Motor neuron (in vitro differentiated cells): ENCODE data around the gene PNCK. TPM values are rescaled to one million over a fixed set of nuclear protein-coding genes. Genes with fewer than 3 reads are reported as not detected.
"Not testable (repeated sequence)": the region's sequence is repeated elsewhere in the genome, so short reads cannot be mapped to it uniquely, and the experiment has no call there.

Source experiments
- ATAC-seq, 8 experiments: fragments of 200-7000 bp; cut with Tn5 transposase; replicated peaks in 6 of 8; 2 replicates each; pipeline ENCODE4 v1.8.0; 2021; ENCODE audit warnings: mild to moderate bottlenecking in 8 of 8, moderate library complexity in 8 of 8
- H3K27ac ChIP-seq, 2 donors: fragments of 250-450 bp; sonication (Bioruptor Pico); 2 replicates each; pipeline ENCODE4 v1.9.0; 2021; ENCODE audit warnings: antibody characterized with exemption in 2 of 2, mild to moderate bottlenecking in 2 of 2, moderate library complexity in 1 of 2
- H3K4me1 ChIP-seq, 2 donors: fragments of 250-450 bp; sonication (Bioruptor Pico); replicated peaks in 1 of 2; 2 replicates each; pipeline ENCODE4 v1.6.1; 2021; ENCODE audit warnings: antibody characterized with exemption in 2 of 2, mild to moderate bottlenecking in 2 of 2, moderate library complexity in 1 of 2
- H3K4me3 ChIP-seq, 5 donors: fragments of 250-450 bp; sonication (Bioruptor Pico); 2 replicates each; pipeline ENCODE4 v1.9.0; 2021; ENCODE audit warnings: antibody characterized with exemption in 5 of 5, mild to moderate bottlenecking in 5 of 5, moderate library complexity in 4 of 5
- WGBS, 10 experiments: fragments of 450-650 bp; shearing (Covaris generic); methylation state at CpG; one replicate each; pipeline ENCODE4 v1.0.0; 2022; 5-methylcytosine and 5-hydroxymethylcytosine counted together
- in situ Hi-C, 9 experiments: fragments of 400-800 bp; cut with MboI; loops; one replicate each; pipeline ENCODE4 v1.15.0; 2021; ENCODE audit warnings: low sequenced_read_pairs in 9 of 9, low pct_unique_long_range_greater_than_20kb in 2 of 9; ENCODE audit not compliant: unreplicated experiment in 9 of 9
- total RNA-seq, 8 experiments: library from RNA; unstranded; fragments of 300-600 nt; gene quantifications; 2 replicates each; pipeline versions ENCODE4 v1.2.3 to v1.2.4, GENCODE V29; 2022

PNCK gene
- total RNA-seq = 10 to 100 TPM in 4 of 8 experiments, 1 to 10 TPM in 3, under 1 TPM in 1; 0.61 to 30.3 (median 10.6) TPM

- 50% methylated on average over 16 of the region's 98 CpGs; no CpG with 5 or more reads in 9 of the 10 experiments for WGBS, 10 experiments
- Histone ChIP-seq H3K4me1 (peaks cover 0 to 11% of the 10 kb centered on the region in 2 donors), H3K27ac (peak within 1 kb of the TSS; percentile 35 to 58), H3K4me3 (peak within 1 kb of the TSS; percentile 12 to 31 (median 25))
- peak in 6 of 8 experiments; percentile 53 to 73 (median 68) for ATAC-seq
- in situ Hi-C loops = loop anchor here in 3 of 9 experiments (25.0 kb wide), 2 partner anchors 111 to 136 kb away; no protein-coding TSS in a partner anchor
Measured at GRCh38 chrX:153673428-153674218, at the start of gene PNCK. TSS of gene PNCK (minus strand) at chrX:153673813. CDS start at chrX:153673076, 737 bp downstream.

DNA sequence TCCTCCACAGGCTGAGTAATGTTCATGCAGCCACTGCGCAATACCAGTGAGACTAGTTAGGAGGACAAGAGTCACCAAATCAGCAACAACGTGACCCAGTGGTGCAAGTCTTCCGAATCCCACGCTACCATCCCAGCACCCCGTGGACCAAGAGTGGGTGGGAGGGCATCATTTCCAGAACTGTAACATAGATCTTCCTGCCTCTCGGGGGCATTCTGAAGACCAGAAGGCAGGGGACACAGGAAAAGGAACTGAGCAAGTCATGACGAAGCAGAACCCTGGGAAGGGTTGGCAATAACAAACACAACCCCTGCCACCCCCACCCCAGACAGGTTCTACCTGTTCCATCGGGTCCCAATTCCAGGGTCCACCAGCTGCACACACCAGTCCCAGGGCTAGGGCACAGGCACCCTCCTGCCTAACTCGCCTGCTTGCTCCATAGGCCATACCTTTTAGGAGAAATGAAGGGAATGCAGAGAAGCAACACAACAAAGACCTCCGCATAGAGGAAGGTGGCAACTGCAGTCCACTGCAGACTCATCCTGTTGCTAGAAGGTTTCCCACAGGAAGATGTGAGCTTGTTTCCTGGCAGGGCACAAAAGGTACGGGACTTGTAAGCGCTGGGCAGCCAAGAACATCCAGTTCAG lies 49.2 kb upstream of the PNCK start:
- H3K27ac ChIP-seq = peak overlapping the region; percentile 78 to 91
- ATAC-seq = no peak
- peak overlapping the region; percentile 39 to 77 (median 69) for H3K4me3 ChIP-seq
- in situ Hi-C loops = no loop called here
- H3K4me1 ChIP-seq = peaks cover 38 to 39% of the 10 kb centered on the region in 2 donors
- WGBS, 10 experiments = 20 to 100% (median 60%) methylated on average over 1 to 4 of the region's 12 CpGs; no CpG with 5 or more reads in 5 of the 10 experiments

DNA sequence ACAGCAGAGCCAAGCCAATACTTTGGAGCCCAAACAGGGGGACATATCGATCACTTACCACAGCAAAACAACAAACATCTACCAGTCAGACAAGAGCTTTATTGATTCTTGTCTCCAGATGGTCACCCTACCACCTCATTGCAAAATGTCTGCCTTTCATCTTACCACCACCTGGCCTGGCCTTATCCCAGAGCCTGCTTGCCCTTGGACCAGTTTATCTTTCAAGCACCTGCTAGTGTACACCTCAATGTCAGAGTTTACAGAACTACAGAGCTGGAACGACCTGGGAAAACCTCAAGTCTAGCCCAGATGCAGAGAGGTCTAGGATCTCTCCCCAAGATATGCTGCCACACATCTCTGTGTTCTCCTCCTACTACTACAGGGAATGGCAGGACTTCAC lies 46.1 kb upstream of the PNCK start:
- WGBS, 10 experiments = 20 to 22% methylated on average over 1 of the region's 2 CpGs; no CpG with 5 or more reads in 8 of the 10 experiments
- in situ Hi-C loops = no loop called here
- no peak overlapping the region for H3K4me3 ChIP-seq
- no peak overlapping the region for H3K27ac ChIP-seq
- H3K4me1 ChIP-seq = peaks cover 9 to 13% of the 10 kb centered on the region in 2 donors
- no peak for ATAC-seq

GRCh38 chrX:153719238-153719637 lies 45.6 kb upstream of the PNCK start:
- no peak for ATAC-seq
- WGBS, 10 experiments = no CpG with 5 or more reads among the region's 2 CpGs
- Histone ChIP-seq H3K4me3 (no peak overlapping the region), H3K27ac (no peak overlapping the region), H3K4me1 (peaks cover 9 to 13% of the 10 kb centered on the region in 2 donors)
- in situ Hi-C loops = no loop called here

- no peak overlapping the region for H3K4me3 ChIP-seq
- no peak for ATAC-seq
- H3K27ac ChIP-seq = no peak overlapping the region
- 46 to 100% (median 79%) methylated on average over 2 to 6 of the region's 9 CpGs; no CpG with 5 or more reads in 6 of the 10 experiments for WGBS, 10 experiments
- in situ Hi-C loops = no loop called here
- peaks cover 5 to 6% of the 10 kb centered on the region in 2 donors for H3K4me1 ChIP-seq
Measured at GRCh38 chrX:153717445-153717844, 43.8 kb upstream of the PNCK start.

DNA sequence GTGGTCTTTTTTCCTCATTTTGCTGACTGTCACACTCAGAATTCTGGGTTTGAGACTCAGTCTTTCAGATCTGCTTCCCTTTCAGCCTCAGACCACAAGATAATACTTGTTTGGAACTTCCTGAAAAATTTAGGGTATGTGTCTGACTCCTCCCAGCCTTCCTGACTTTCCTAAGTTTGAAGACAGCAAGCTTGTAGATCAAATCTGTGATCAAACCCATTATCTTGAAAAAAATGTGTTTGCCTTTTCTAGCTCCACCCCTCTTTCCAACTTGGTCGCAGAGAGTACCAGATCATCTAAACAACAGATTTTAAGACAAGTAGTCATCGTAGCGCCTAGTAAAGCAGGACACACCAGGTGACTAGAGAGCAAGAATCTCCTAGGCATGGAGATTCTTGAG lies 40.6 kb upstream of the PNCK start:
- Histone ChIP-seq H3K4me3 (no peak overlapping the region), H3K27ac (no peak overlapping the region), H3K4me1 (no peaks in the 10 kb centered on the region)
- 73 to 76% methylated on average over 3 of the region's 3 CpGs; no CpG with 5 or more reads in 8 of the 10 experiments for WGBS, 10 experiments
- no peak for ATAC-seq
- in situ Hi-C loops = no loop called here

GRCh38 chrX:153709726-153710674 lies 36.4 kb upstream of the PNCK start:
- 54 to 80% methylated on average over 1 to 4 of the region's 27 CpGs; no CpG with 5 or more reads in 8 of the 10 experiments for WGBS, 10 experiments
- in situ Hi-C loops = no loop called here
- Histone ChIP-seq H3K4me1 (peaks cover 8 to 9% of the 10 kb centered on the region in 2 donors), H3K27ac (no peak overlapping the region), H3K4me3 (no peak overlapping the region)
- peak in 2 of 8 experiments; percentile 17 to 41 for ATAC-seq

- Histone ChIP-seq H3K4me3 (no peak overlapping the region), H3K27ac (peak overlapping the region; percentile 63 to 81), H3K4me1 (peaks cover 8 to 9% of the 10 kb centered on the region in 2 donors)
- in situ Hi-C loops = no loop called here
- peak; percentile 95 to 98 (median 97) for ATAC-seq
- 0 to 21% (median 0%) methylated on average over 1 to 8 of the region's 13 CpGs; no CpG with 5 or more reads in 7 of the 10 experiments for WGBS, 10 experiments
Measured at GRCh38 chrX:153708415-153708814, 34.8 kb upstream of the PNCK start.

DNA sequence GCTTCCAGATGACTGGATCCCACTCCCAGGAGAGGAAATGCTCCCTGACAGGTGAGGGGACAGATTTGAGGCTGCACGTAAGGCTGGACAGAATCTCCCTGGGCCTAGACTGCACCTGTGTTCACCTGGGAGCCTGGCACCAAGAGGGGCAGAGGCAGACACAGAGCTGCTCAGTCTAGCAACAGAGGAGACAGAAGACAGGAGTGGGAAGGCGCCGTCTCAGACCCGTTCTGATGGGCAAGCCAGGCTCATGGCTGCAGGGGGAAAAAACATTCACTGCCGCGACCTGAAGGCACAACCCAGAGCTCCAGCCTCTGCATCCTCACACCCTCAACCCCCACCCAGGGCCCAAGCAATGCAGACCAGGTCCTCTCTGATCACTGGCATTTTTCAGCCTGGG lies 33.8 kb upstream of the PNCK start:
- Histone ChIP-seq H3K4me3 (no peak overlapping the region), H3K27ac (no peak overlapping the region), H3K4me1 (peaks cover 8 to 9% of the 10 kb centered on the region in 2 donors)
- 80 to 100% methylated on average over 1 of the region's 6 CpGs; no CpG with 5 or more reads in 8 of the 10 experiments for WGBS, 10 experiments
- ATAC-seq = no peak
- in situ Hi-C loops = no loop called here

- in situ Hi-C loops = no loop called here
- no peak overlapping the region for H3K4me3 ChIP-seq
- H3K4me1 ChIP-seq = peaks cover 8 to 9% of the 10 kb centered on the region in 2 donors
- no CpG with 5 or more reads among the region's 9 CpGs for WGBS, 10 experiments
- no peak for ATAC-seq
- no peak overlapping the region for H3K27ac ChIP-seq
Measured at GRCh38 chrX:153706799-153707198, 33.2 kb upstream of the PNCK start.

DNA sequence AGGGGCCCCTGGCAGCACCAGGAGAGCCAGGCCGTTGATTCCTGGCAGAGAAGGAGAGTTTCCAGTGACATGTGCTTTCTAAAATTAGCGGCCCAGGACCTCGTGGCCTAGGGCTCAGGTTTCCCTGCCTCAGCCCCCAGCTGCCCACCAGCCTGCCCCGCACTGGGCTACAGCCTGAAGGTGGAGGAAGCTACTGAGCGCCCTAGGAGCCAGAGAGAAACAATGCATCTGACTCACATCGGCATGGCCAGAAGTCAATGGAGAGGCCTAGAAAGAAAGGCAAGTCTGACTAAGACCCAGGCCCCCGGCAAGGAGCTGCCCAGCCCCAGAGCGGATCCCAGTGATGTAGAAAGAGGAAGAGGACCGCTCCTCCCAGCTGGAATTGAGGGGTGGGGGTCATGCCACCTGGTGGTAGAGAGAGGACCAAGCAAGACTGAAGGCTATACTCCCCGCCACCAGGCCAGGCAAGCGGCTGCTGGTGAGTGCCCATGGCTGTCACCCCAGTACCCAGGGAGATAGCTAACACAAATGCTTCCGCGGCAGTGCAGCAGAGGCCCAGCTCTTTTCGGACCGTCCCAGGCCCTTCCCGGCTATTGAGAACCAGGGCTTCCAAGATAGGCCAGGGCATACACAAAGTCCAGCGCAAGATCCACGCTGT lies 31.9 kb upstream of the PNCK start:
- 83% methylated on average over 3 of the region's 18 CpGs; no CpG with 5 or more reads in 9 of the 10 experiments for whole genome bisulfite sequencing, 10 experiments
- peak in 1 of 8 experiments; percentile 4 for ATAC-seq
- H3K4me3 ChIP-seq, H3K27ac ChIP-seq, H3K4me1 ChIP-seq, in situ Hi-C loops: not testable (repeated sequence)
